Natural killer cell (primary cell): ENCODE results near the gene ZNF746. TPM values are rescaled to one million over a fixed set of nuclear protein-coding genes. Genes with fewer than 3 reads are reported as not detected.

Source experiments
- ATAC-seq, 3 donors: fragments of 150-1000 bp in 2 of 3; fragments of 200-7000 bp in 1 of 3; cut with Tn5 transposase; 1 replicate in 1 of 3; 2 replicates in 2 of 3; pipeline ENCODE4 v1.10.0; 2021; ENCODE audit warnings: mild to moderate bottlenecking in 2 of 3, moderate library complexity in 2 of 3
- DNase-seq, 2 donors: peaks; one replicate each; pipeline versions ENCODE4 v3.0.0 to v3.0.0-alpha.2; 2013 to 2021; ENCODE audit warnings: mixed read lengths in 1 of 2
- H3K27ac ChIP-seq: one replicate; pipeline ENCODE4 v1.5.1; 2013; ENCODE audit warnings: mild to moderate bottlenecking, low read length
- H3K27me3 ChIP-seq: one replicate; pipeline ENCODE4 v1.6.1; 2013; ENCODE audit warnings: low read length; ENCODE audit not compliant: control insufficient read depth, insufficient read depth
- H3K36me3 ChIP-seq: one replicate; pipeline ENCODE4 v1.6.1; 2013; ENCODE audit warnings: low read length; ENCODE audit not compliant: control insufficient read depth, insufficient read depth
- H3K4me1 ChIP-seq: one replicate; pipeline ENCODE4 v1.6.1; 2013; ENCODE audit warnings: low read length; ENCODE audit not compliant: control insufficient read depth, insufficient read depth
- H3K4me3 ChIP-seq: one replicate; pipeline ENCODE4 v1.5.1; 2013; ENCODE audit warnings: low read length
- H3K9me3 ChIP-seq: one replicate; pipeline ENCODE4 v1.6.1; 2013; ENCODE audit warnings: low read length; ENCODE audit not compliant: control insufficient read depth, insufficient read depth
- H3K27ac Mint-ChIP-seq, 2 donors: one replicate each; pipeline ENCODE4 v1.8.0; 2022; ENCODE audit warnings: mild to moderate bottlenecking in 2 of 2, mixed read lengths in 2 of 2, moderate library complexity in 1 of 2
- H3K27me3 Mint-ChIP-seq, 2 donors: one replicate each; pipeline ENCODE4 v1.8.0; 2022; ENCODE audit warnings: low read depth in 2 of 2, mixed read lengths in 2 of 2
- H3K36me3 Mint-ChIP-seq: one replicate; pipeline ENCODE4 v1.8.0; 2022; ENCODE audit warnings: mixed read lengths
- H3K4me1 Mint-ChIP-seq, 2 donors: one replicate each; pipeline ENCODE4 v1.8.0; 2022; ENCODE audit warnings: mixed read lengths in 2 of 2
- H3K4me3 Mint-ChIP-seq: one replicate; pipeline ENCODE4 v1.8.0; 2022; ENCODE audit warnings: mild to moderate bottlenecking, moderate library complexity, mixed read lengths
- H3K9me3 Mint-ChIP-seq, 2 donors: one replicate each; pipeline ENCODE4 v1.8.0; 2022; ENCODE audit warnings: mixed read lengths in 2 of 2
- WGBS: methylation state at CpG from one replicate; pipeline ENCODE4 v1.1.7; 2013; ENCODE audit warnings: missing lambda C conversion rate; ENCODE audit not compliant: insufficient coverage; 5-methylcytosine and 5-hydroxymethylcytosine counted together
- intact Hi-C: fragments of 100-400 bp; cut with micrococcal nuclease; formaldehyde crosslinking; loops from one replicate; pipeline ENCODE4 v1.14.2; 2022
- total RNA-seq, 4 donors: library from RNA; stranded (reverse); fragments of 120-200 nt in 1 of 4; gene quantifications; one replicate each; pipeline versions ENCODE4 v1.2.3 to v1.2.4, GENCODE V29; 2013 to 2022
- TF ChIP-seq, protein P1 (sequence below): fragments of 200-600 bp; IDR thresholded peaks from one replicate; pipeline ENCODE4 v1.8.0; 2022; ENCODE audit warnings: antibody characterized with exemption

The ZNF746 gene
- total RNA-seq, 3 donors from 2014 or later (not counting 1 experiment from before 2014, with no cell fraction given), result 41.4 to 48.6 (median 47.3) TPM

DNA sequence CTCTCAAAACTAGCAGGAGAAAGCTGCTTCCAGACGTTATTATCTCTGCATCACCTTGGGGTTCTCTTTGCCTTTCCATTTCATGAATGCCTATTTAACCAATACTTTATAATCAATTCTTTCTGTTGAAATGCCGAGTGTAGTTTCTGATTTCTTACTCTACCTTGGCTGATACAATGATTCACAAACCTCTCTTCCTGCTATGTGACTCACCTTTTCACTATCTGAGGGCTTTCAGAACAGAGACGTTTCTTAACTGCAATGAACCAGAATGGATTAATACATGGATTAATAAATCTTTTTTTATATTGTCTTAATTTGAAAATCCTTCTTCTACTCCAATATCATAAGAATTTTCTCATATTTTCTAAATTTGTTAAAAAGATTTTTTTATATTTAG, 46.4 kb upstream of the ZNF746 start:
- no peaks in the 10 kb centered on the region for H3K36me3 Mint-ChIP-seq
- 67% methylated on average over 1 of the region's 3 CpGs for WGBS
- no peaks in the 10 kb centered on the region for H3K27me3 Mint-ChIP-seq
- intact Hi-C loops, result no loop called here
- TF ChIP-seq, protein P1, sequence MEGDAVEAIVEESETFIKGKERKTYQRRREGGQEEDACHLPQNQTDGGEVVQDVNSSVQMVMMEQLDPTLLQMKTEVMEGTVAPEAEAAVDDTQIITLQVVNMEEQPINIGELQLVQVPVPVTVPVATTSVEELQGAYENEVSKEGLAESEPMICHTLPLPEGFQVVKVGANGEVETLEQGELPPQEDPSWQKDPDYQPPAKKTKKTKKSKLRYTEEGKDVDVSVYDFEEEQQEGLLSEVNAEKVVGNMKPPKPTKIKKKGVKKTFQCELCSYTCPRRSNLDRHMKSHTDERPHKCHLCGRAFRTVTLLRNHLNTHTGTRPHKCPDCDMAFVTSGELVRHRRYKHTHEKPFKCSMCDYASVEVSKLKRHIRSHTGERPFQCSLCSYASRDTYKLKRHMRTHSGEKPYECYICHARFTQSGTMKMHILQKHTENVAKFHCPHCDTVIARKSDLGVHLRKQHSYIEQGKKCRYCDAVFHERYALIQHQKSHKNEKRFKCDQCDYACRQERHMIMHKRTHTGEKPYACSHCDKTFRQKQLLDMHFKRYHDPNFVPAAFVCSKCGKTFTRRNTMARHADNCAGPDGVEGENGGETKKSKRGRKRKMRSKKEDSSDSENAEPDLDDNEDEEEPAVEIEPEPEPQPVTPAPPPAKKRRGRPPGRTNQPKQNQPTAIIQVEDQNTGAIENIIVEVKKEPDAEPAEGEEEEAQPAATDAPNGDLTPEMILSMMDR, result no peak
- no peaks in the 10 kb centered on the region for H3K4me1 Mint-ChIP-seq
- peaks cover 5% of the 10 kb centered on the region for H3K9me3 ChIP-seq
- H3K9me3 Mint-ChIP-seq, result peaks cover 0 to 4% of the 10 kb centered on the region in 2 donors
- no peaks in the 10 kb centered on the region for H3K4me1 ChIP-seq
- no peak overlapping the region for H3K27ac Mint-ChIP-seq
- H3K4me3 Mint-ChIP-seq, result no peak overlapping the region
- no peak for DNase-seq
- no peak overlapping the region for H3K27ac ChIP-seq
- no peak for ATAC-seq
- no peaks in the 10 kb centered on the region for H3K27me3 ChIP-seq
- peaks cover 18% of the 10 kb centered on the region for H3K36me3 ChIP-seq
- H3K4me3 ChIP-seq, result no peak overlapping the region

DNA sequence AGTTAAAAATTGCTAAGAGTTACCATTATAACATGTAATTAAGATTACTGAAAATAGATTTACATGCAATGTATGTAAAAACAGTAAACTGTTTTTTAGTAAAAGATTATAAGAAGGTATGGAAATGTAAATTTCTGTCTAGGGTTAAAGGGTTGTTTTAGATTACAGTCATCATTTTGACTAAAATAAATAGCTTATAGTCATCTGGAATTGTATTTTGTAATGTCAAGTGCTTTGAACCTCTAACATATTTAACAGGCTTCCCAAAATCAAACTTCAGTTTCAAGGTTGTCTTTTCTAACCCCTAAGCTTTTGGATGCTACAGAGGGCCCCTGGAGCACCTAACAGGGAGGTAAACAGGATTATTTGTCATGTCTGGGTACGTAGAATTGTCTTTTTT, 35.0 kb upstream of the ZNF746 start:
- no peaks in the 10 kb centered on the region for H3K4me1 Mint-ChIP-seq
- intact Hi-C loops, result no loop called here
- Histone ChIP-seq H3K4me3 (no peak overlapping the region), H3K9me3 (peaks cover 46% of the 10 kb centered on the region), H3K4me1 (no peaks in the 10 kb centered on the region), H3K27ac (no peak overlapping the region), H3K36me3 (no peaks in the 10 kb centered on the region), H3K27me3 (no peaks in the 10 kb centered on the region)
- H3K9me3 Mint-ChIP-seq, result peaks cover 9 to 19% of the 10 kb centered on the region in 2 donors
- TF ChIP-seq, protein P1, result no peak
- 93% methylated on average over 1 of the region's 1 CpG for WGBS
- no peaks in the 10 kb centered on the region for H3K27me3 Mint-ChIP-seq
- no peak for DNase-seq
- H3K4me3 Mint-ChIP-seq, result no peak overlapping the region
- peaks cover 24% of the 10 kb centered on the region for H3K36me3 Mint-ChIP-seq
- no peak overlapping the region for H3K27ac Mint-ChIP-seq
- no peak for ATAC-seq

DNA sequence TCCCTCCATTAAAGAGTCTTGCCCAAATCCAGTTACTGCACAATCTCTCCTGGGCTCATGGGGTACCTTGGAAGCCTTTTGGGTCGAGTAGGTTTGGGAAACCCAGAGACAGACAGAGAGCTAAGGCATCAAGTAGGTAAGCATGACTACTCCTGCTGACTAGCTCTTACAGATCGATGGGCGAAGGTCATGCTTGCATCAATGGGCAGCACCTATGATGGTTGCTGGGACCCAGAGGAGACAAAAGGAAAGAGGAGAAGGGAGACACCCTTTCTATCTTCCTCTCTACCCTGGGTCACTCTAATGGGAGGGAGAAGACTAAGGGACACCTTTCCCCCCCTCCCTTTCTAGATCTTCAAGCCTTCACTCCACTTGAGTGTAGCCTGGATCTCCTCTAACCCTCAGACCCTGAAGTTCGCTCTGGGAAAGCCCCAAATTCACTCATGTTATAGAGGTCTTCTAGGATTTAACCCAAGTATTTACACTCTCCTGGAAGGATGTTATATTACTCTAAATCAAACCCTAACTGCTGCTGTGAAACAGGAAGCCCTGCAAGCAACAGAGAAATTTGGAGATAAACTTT, 31.6 kb upstream of the ZNF746 start:
- intact Hi-C loops, result no loop called here
- H3K27me3 Mint-ChIP-seq, result peaks cover 0 to 5% of the 10 kb centered on the region in 2 donors
- peaks cover 23% of the 10 kb centered on the region for H3K36me3 Mint-ChIP-seq
- 62% methylated on average over 4 of the region's 4 CpGs for WGBS
- H3K4me3 Mint-ChIP-seq, result no peak overlapping the region
- no peaks in the 10 kb centered on the region for H3K4me1 Mint-ChIP-seq
- no peaks in the 10 kb centered on the region for H3K4me1 ChIP-seq
- TF ChIP-seq, protein P1, result no peak
- no peak for DNase-seq
- no peak overlapping the region for H3K27ac ChIP-seq
- no peaks in the 10 kb centered on the region for H3K36me3 ChIP-seq
- no peaks in the 10 kb centered on the region for H3K27me3 ChIP-seq
- H3K9me3 ChIP-seq, result peaks cover 51% of the 10 kb centered on the region
- peaks cover 7 to 19% of the 10 kb centered on the region in 2 donors for H3K9me3 Mint-ChIP-seq
- no peak for ATAC-seq
- no peak overlapping the region for H3K4me3 ChIP-seq
- no peak overlapping the region for H3K27ac Mint-ChIP-seq

DNA sequence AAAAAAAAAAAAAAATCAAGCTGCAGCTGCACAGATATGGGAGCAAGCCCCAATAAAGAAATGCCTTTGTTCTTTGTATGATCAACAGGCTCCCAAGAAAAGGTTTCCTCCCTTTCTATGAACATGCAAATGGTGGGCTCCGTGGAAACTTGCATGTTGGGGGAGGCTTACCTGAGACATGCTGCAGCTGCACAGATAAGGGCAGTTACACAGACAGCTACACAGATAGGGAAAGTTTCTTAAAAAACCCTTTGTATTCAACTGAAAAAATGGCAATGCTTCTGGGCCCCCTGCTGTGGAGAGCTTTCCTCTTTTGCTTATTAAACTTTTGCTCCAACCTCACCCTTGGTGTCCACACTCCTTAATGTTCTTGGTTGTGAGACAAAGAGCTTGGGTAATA, 29.8 kb upstream of the ZNF746 start:
- no peaks in the 10 kb centered on the region for H3K4me1 Mint-ChIP-seq
- H3K4me3 ChIP-seq, result no peak overlapping the region
- 80% methylated on average over 1 of the region's 1 CpG for WGBS
- no peaks in the 10 kb centered on the region for H3K36me3 ChIP-seq
- H3K9me3 ChIP-seq, result peaks cover 46% of the 10 kb centered on the region
- peaks cover 24% of the 10 kb centered on the region for H3K36me3 Mint-ChIP-seq
- H3K27ac ChIP-seq, result no peak overlapping the region
- H3K4me1 ChIP-seq, result no peaks in the 10 kb centered on the region
- H3K27ac Mint-ChIP-seq, result no peak overlapping the region
- H3K9me3 Mint-ChIP-seq, result peaks cover 7 to 19% of the 10 kb centered on the region in 2 donors
- DNase-seq (no peak), ATAC-seq (no peak)
- H3K4me3 Mint-ChIP-seq, result no peak overlapping the region
- TF ChIP-seq, protein P1, result no peak
- intact Hi-C loops, result no loop called here
- no peaks in the 10 kb centered on the region for H3K27me3 ChIP-seq
- peaks cover 0 to 6% of the 10 kb centered on the region in 2 donors for H3K27me3 Mint-ChIP-seq
